Mucosa of rectum (tissue), 2 donors: ENCODE measurements around the gene XXYLT1.
A peak's percentile ranks its signal among the peaks of the same experiment; 100 is the strongest.

Experiments used
- H3K27ac ChIP-seq, 2 donors: one replicate each; pipeline ENCODE4 v1.7.0; 2013; ENCODE audit warnings: inconsistent platforms in 2 of 2, low read depth in 2 of 2, low read length in 2 of 2
- H3K27me3 ChIP-seq, 2 donors: one replicate each; pipeline ENCODE4 v1.7.0; 2013; ENCODE audit warnings: low read length in 2 of 2; ENCODE audit not compliant: control insufficient read depth in 2 of 2, insufficient read depth in 2 of 2
- H3K36me3 ChIP-seq, 2 donors: one replicate each; pipeline ENCODE4 v1.7.0; 2013; ENCODE audit warnings: low read length in 2 of 2; ENCODE audit not compliant: control insufficient read depth in 2 of 2, insufficient read depth in 2 of 2
- H3K4me1 ChIP-seq, 2 donors: one replicate each; pipeline ENCODE4 v1.7.0; 2013; ENCODE audit warnings: low read length in 2 of 2, mild to moderate bottlenecking in 1 of 2; ENCODE audit not compliant: control insufficient read depth in 2 of 2, insufficient read depth in 2 of 2
- H3K4me3 ChIP-seq, 2 donors: one replicate each; pipeline ENCODE4 v1.7.0; 2013; ENCODE audit warnings: low read length in 2 of 2
- H3K9ac ChIP-seq, 2 donors: one replicate each; pipeline ENCODE4 v1.7.0; 2013; ENCODE audit warnings: low read length in 2 of 2, low read depth in 1 of 2, mild to moderate bottlenecking in 1 of 2
- H3K9me3 ChIP-seq, 2 donors: one replicate each; pipeline ENCODE4 v1.7.0; 2013; ENCODE audit warnings: low read length in 2 of 2; ENCODE audit not compliant: control insufficient read depth in 2 of 2
- donor health status: healthy.
- donor health status: Normal muscosa, but diverticular disease.

Gene XXYLT1

DNA sequence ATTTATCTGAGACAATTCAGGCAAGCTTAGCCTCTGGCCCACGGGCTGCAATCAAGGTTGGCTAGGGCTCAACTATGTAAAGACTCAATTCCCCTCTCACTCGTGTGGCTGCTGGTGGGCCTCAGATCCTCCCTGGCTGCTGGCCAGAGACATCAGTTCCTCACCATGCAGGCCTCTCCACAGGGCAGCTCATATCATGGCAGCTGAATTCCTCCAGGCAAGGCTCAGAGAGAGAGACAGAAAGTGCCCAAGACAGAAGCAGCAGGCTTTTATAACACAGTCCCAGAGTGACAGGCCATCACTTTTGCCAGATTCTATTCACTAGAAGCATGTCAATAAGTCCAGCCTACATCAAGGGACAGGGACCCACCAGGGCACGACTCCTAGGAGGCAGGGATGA, 63.2 kb downstream of the XXYLT1 start:
- H3K27me3 ChIP-seq: no peaks in the 10 kb centered on the region
- no peak overlapping the region for H3K4me3 ChIP-seq
- H3K27ac ChIP-seq: peak overlapping the region in 1 of 2 donors; percentile 5
- H3K4me1 ChIP-seq: peaks cover 5 to 6% of the 10 kb centered on the region in 2 donors
- no peaks in the 10 kb centered on the region for H3K9me3 ChIP-seq
- H3K36me3 ChIP-seq: no peaks in the 10 kb centered on the region
- H3K9ac ChIP-seq: no peak overlapping the region

DNA sequence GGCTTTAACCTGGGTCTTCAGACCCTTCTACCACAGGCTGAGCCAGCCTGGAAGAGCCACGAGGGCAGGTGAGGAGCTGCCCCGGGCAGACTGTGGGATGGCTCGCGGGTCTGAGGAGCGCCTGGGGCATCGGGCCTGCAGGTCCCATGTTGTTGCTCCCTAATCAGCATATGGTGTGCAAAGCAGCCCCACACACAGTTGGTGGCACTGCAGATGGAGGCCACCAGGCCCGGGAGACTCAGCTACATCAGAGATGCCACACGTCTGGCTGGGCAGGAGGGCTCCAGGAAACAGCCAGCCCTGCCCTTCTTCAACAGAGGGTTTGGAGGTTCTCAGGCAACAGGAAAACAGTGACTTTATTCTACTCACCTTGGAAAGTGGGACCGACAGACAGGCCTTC, 63.9 kb downstream of the XXYLT1 start:
- Histone ChIP-seq H3K9ac (no peak overlapping the region), H3K27me3 (no peaks in the 10 kb centered on the region), H3K36me3 (no peaks in the 10 kb centered on the region), H3K4me3 (no peak overlapping the region), H3K9me3 (no peaks in the 10 kb centered on the region), H3K4me1 (peaks cover 5 to 6% of the 10 kb centered on the region in 2 donors), H3K27ac (no peak overlapping the region)

DNA sequence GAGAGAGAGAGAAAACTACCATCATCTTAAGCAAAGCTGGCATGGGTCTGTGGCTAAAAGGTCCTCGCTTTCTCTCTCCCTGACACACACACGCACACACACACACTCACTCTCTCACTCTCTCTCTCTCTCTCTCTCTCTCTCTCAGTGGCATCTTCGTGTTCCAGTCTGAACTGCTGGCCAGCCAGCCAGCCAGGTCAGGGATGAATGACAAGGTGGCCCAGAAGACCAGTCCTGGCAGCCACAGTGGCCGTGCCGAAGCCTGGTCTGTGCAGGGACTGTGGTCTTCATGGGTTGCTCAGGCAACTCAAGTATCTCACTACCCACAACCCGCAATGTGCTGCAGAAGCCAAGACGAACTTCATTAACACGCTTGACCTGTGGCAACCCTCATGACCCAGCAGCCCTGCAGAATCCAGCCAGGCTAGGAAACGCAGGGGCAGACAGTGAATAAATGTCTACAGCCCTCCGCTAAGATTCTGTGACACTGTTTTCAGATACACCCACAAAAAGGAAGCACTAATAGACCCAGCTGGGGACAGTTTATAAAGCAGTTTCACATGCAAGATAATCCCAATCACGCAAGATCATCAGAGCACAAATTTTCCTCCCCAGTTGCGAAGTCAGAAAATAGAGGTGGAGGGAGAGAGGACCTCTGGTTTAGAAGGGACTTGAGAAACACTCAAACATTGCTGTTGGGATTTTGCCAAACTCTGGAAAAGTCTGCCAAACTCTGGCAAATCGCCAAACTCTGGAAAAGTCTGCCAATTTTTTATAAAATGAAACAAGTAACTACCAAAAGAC, 66.4 kb downstream of the XXYLT1 start:
- Histone ChIP-seq H3K36me3 (no peaks in the 10 kb centered on the region), H3K27me3 (no peaks in the 10 kb centered on the region), H3K27ac (peak overlapping the region; percentile 53 to 56), H3K4me1 (peaks cover 0 to 5% of the 10 kb centered on the region in 2 donors), H3K9ac (no peak overlapping the region), H3K9me3 (no peaks in the 10 kb centered on the region), H3K4me3 (no peak overlapping the region)

DNA sequence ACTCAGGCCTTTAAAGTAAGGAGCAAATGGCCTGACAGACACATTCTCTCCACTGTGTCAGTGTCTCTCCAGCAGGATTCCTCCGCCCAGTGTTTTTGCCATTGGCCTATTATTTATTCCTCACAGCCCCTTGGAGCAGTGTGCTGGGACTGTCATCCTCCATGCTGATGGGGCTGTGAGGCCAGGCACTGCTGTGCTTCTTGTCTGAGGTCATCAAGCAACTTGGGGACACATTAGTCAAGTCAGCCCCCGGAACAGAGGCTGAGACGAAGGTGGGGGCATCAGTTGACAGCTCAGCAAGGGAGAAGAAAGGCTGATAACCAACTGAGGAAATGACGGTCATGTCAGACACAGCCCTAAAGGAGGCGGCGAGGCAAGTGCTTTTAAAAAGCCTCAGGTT, 67.4 kb downstream of the XXYLT1 start:
- Histone ChIP-seq H3K4me1 (no peaks in the 10 kb centered on the region), H3K36me3 (no peaks in the 10 kb centered on the region), H3K4me3 (no peak overlapping the region), H3K9me3 (no peaks in the 10 kb centered on the region), H3K27me3 (no peaks in the 10 kb centered on the region), H3K27ac (peak overlapping the region; percentile 5 to 56), H3K9ac (no peak overlapping the region)

DNA sequence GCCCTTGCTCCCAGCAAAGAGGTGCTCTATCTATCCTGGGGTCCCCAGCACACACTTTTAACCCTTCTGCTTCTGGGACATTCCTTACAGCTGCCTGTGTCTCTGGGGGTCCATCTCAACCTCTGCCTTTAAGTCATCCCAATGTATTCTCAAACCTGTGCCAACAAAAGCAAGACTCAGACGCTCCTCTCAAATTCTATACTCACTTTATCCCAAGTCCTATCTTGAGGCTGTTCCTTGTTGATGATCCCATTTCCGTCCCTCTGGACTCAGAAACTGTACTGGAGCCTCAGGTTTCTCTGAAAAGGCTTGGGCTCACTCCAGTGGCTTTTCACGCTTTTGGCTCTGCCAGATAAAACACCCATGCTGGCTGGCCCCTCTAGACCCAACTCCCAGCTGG, 69.7 kb downstream of the XXYLT1 start:
- H3K27ac ChIP-seq: no peak overlapping the region
- H3K9me3 ChIP-seq: no peaks in the 10 kb centered on the region
- no peaks in the 10 kb centered on the region for H3K36me3 ChIP-seq
- no peak overlapping the region for H3K4me3 ChIP-seq
- H3K4me1 ChIP-seq: no peaks in the 10 kb centered on the region
- no peak overlapping the region for H3K9ac ChIP-seq
- H3K27me3 ChIP-seq: no peaks in the 10 kb centered on the region

DNA sequence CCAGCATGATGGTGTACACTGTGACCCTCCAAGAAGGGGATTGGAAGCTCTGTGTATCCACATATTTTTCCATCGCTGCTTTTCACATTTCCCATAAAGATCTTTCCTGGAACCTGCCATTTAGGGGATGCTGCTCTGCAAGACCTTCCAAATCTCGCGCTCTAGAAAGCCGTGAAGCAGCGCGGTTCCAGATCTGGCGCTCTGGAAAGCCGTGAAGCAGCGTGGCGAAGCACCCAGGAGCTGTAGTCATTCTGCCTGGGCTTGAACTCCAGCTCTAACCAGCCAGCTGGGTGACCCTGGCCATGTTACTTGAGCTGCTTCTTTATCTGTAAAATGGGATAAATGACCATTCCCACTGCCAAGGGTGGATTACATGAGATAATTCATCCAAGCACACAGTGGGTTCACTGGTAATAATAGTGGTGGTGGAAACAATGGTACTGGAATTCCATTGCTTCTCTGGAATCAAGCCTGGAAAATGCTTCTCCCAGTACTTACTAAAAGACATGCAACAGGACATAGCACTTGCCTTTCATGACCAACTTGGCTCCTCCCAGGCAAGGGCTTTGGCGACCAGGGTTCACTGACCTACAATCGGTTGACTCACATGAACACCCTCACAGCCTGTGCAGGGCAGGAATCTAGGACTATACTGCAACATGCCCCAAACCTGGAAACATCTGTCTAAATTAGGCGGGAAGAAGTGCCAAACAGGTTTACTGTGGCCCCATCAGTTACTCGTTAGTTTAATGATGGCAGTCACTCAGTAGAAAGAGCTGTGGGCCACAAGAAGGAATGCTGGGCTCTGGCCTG, 70.7 kb downstream of the XXYLT1 start:
- H3K9me3 ChIP-seq: no peaks in the 10 kb centered on the region
- no peak overlapping the region for H3K9ac ChIP-seq
- no peak overlapping the region for H3K27ac ChIP-seq
- H3K4me3 ChIP-seq: no peak overlapping the region
- H3K4me1 ChIP-seq: no peaks in the 10 kb centered on the region
- H3K36me3 ChIP-seq: no peaks in the 10 kb centered on the region
- no peaks in the 10 kb centered on the region for H3K27me3 ChIP-seq

DNA sequence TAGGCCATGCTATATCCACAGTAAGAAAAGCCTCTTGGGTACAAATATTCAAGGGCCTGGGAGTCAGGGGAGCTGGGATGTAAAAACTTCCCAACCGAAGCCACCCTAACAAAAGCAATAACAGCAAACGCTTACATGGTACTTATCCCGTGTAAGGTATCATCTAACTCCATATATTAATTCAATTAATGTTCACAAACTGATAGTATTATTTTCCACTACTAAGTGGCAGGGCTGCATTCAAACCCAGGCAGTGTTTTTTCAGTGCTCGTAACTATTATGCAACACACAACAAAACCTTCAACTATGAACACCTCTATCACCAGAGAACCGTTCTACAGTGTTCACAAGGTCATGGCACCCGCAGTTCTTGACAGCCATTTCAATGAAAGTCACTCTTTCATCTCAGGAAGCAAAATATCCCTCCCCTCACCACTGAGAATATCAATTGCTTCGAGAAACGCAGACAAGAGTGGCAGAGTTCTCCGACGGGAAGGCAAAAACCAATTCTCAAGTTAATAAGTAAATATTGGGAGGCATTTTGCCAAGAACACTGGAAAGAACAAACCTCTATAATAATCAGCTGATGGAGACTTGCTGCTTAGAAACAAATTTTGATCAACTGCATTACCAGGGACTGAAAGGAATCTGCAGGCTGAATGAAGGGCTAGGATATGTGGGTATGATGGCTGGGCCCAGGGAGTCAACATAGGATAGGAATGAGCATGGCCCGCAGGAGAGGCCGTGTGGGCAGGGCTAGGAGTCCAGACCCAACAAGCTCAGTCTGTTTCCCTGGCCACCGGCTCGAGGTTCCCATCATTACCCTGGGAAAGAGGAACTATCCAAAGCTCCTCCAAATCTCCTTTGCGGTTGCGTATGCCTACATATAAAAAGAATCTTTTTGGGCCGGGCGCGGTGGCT, 72.3 kb downstream of the XXYLT1 start:
- H3K9me3 ChIP-seq: no peaks in the 10 kb centered on the region
- no peak overlapping the region for H3K9ac ChIP-seq
- no peak overlapping the region for H3K4me3 ChIP-seq
- no peak overlapping the region for H3K27ac ChIP-seq
- no peaks in the 10 kb centered on the region for H3K27me3 ChIP-seq
- no peaks in the 10 kb centered on the region for H3K4me1 ChIP-seq
- H3K36me3 ChIP-seq: no peaks in the 10 kb centered on the region

DNA sequence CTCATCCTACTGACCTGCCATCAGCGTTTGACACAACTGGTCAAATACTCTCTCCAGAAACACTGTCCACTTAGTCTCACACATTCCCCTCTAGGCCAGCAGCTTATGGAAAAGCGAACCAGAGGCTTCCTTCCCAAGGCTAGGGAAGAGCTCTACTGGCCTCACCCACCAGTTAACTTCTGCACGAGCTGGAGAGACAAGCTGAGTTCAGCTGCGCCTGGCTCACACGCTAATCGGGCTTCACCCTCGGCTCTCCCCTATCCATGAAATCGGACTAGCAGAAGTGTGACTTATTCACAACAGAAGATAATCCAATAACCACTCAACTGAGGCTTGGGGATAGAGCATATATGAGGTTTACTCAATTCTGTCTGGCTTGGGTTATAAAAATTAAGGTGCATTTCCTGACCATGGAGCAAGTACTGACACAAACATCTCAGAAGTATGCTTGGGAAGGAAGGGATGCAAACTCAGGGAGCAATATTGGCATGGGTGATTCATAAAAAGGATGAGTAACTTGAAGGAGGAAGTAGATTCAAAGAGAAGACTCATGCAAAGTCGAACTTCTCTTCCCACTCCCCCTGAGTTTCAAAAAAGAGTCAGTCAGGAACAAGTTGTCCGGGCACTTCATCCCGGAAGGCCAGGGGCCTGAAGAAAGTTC, 73.1 kb downstream of the XXYLT1 start:
- no peak overlapping the region for H3K9ac ChIP-seq
- H3K27ac ChIP-seq: no peak overlapping the region
- H3K27me3 ChIP-seq: no peaks in the 10 kb centered on the region
- H3K36me3 ChIP-seq: no peaks in the 10 kb centered on the region
- no peak overlapping the region for H3K4me3 ChIP-seq
- H3K9me3 ChIP-seq: no peaks in the 10 kb centered on the region
- H3K4me1 ChIP-seq: no peaks in the 10 kb centered on the region

DNA sequence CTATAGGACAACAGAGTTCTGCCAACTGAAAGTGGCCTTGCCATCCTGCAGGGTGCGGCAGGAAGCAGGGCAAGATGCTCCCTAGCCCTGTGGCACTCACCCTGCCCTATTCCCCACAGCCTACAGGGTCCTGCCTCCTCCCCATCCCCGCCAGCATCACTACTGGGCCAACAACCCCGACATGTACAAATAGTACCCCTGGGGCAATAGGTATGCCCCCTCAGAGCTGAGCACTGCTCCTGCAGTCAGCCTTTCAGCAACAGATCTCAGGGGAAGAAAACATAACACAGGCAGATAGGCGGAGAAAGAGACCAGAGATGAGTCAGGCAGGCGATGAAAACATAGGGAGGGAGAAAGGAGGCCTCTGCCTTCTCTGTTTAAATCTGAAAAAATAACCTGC, 74.7 kb downstream of the XXYLT1 start:
- no peaks in the 10 kb centered on the region for H3K9me3 ChIP-seq
- H3K27me3 ChIP-seq: no peaks in the 10 kb centered on the region
- no peaks in the 10 kb centered on the region for H3K36me3 ChIP-seq
- no peak overlapping the region for H3K9ac ChIP-seq
- H3K4me1 ChIP-seq: no peaks in the 10 kb centered on the region
- no peak overlapping the region for H3K27ac ChIP-seq
- H3K4me3 ChIP-seq: no peak overlapping the region
